ENCODE measurements around the gene NUPR1.
"Not testable (repeated sequence)": the region's sequence is repeated elsewhere in the genome, so short reads cannot be mapped to it uniquely, and the experiment has no call there.

Gene NUPR1

GRCh38 chr16:28538733-28539596 lies at the start of gene NUPR1:
Gene NUPR1, minus strand, starts transcription at chr16:28538974. Its CDS starts 67 bp downstream, at chr16:28538907.
- DNase-seq = no peak

GRCh38 chr16:28587386-28587785 lies 48.6 kb upstream of the NUPR1 start:
- DNase-seq = no peak

- no peak for DNase-seq
These were observed 47.7 kb upstream of the NUPR1 start for GRCh38 chr16:28586466-28586865.

GRCh38 chr16:28585674-28586073 lies 46.9 kb upstream of the NUPR1 start:
- DNase-seq = no peak

GRCh38 chr16:28580726-28581315 lies 42.0 kb upstream of the NUPR1 start:
- no peak for DNase-seq

GRCh38 chr16:28575446-28576109 lies 36.8 kb upstream of the NUPR1 start:
- DNase-seq = no peak

GRCh38 chr16:28574925-28575324 lies 36.2 kb upstream of the NUPR1 start:
- no peak for DNase-seq

GRCh38 chr16:28573738-28574718 lies 35.3 kb upstream of the NUPR1 start:
- no peak for DNase-seq

- DNase-seq = no peak
These were observed 34.1 kb upstream of the NUPR1 start for GRCh38 chr16:28572696-28573510.

GRCh38 chr16:28569968-28570752 lies 31.4 kb upstream of the NUPR1 start:
- DNase-seq = no peak

- DNase-seq = no peak
These were observed 30.2 kb upstream of the NUPR1 start for GRCh38 chr16:28569021-28569420.

GRCh38 chr16:28567292-28567691 lies 28.5 kb upstream of the NUPR1 start:
- DNase-seq = no peak

GRCh38 chr16:28566233-28566925 lies 27.6 kb upstream of the NUPR1 start:
- not testable (repeated sequence) for DNase-seq

GRCh38 chr16:28563218-28563617 lies 24.4 kb upstream of the NUPR1 start:
- DNase-seq = no peak

GRCh38 chr16:28562199-28562598 lies 23.4 kb upstream of the NUPR1 start:
- no peak for DNase-seq

GRCh38 chr16:28561557-28562187 lies 22.9 kb upstream of the NUPR1 start:
- no peak for DNase-seq

- no peak for DNase-seq
These were observed 19.7 kb upstream of the NUPR1 start for GRCh38 chr16:28558456-28558855.

GRCh38 chr16:28556914-28557320 lies 18.1 kb upstream of the NUPR1 start:
- DNase-seq = no peak

GRCh38 chr16:28555561-28555960 lies 16.8 kb upstream of the NUPR1 start:
- no peak for DNase-seq
